ENCODE data around the gene PBRM1.
A peak's percentile ranks its signal among the peaks of the same experiment; 100 is the strongest.
"Not testable (repeated sequence)": the region's sequence is repeated elsewhere in the genome, so short reads cannot be mapped to it uniquely, and the experiment has no call there.

Gene PBRM1

DNA sequence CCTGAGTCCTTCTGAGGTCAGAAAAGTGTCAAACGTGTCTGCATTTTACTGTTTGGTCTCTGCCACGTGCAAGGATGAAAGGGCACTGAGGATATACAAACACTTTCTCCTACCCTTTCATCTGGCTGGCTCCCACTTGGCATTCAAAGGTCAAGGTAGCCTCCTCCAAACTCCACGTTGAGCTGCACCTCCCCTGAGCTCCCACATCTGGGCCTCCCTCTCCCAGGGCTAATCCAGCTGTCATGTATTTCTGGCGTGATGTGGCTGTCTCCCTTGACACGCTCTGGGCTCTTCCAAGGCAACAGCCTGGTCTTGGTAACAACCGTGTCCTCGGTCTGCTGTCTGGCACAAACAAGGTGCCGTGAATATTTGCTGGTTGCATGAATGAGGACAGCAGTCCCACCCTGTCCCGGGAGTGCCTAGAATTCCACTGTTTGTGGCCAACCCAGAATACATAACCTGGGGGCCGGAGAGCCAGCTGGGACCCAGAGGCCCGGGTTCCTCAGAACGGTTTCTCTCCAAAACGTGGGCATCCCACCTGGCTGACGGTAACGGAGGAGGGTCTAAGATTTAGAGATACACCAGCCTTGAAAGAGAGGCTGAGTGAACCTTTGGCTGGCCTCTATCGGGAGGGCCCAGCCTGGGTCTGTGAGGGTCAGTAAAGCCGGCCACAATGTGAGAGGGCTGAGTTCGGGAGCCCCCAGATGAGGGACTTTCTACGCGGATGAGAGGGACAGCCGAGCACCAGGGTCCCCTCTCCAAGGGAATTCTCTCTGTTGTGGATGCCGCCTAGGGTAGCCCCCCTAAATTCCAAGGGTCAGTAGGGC lies 19.1 kb upstream of the PBRM1 start:
- DNase-seq = no peak

DNA sequence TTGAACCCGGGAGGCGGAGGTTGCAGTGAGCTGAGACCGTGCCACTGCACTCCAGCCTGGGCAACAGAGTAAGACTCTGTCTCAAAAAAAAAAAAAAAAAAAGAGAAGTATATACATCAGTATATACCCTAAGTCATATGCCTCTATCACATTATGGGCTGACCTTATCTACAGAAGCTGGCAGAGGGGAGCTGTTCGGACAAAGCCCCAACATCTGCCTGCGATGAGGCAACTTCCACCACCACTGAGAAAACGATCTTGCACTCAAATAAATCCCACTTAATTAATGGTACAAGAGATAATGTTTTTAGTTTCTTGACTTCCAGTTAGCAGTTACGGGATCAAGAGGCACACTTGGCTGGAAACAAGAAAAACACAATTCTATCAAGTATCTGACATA lies 17.6 kb upstream of the PBRM1 start:
- no peak for DNase-seq

DNA sequence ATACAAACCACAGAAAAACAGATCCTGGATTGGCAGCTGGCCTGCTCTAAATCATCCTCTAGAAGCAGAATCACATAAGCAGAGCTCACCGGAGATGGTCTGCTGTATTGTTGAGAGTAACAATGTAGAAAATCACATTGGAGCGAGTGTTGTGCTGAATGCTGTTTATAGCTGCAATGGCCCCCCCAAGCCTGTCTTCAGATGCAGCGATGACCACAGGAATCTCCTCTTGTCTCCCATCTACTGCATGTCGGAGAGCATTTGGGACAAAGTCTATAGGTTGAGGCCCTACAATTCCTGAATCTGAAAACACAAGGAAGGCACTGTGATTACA lies 11.9 kb upstream of the PBRM1 start:
- no peak for DNase-seq

DNA sequence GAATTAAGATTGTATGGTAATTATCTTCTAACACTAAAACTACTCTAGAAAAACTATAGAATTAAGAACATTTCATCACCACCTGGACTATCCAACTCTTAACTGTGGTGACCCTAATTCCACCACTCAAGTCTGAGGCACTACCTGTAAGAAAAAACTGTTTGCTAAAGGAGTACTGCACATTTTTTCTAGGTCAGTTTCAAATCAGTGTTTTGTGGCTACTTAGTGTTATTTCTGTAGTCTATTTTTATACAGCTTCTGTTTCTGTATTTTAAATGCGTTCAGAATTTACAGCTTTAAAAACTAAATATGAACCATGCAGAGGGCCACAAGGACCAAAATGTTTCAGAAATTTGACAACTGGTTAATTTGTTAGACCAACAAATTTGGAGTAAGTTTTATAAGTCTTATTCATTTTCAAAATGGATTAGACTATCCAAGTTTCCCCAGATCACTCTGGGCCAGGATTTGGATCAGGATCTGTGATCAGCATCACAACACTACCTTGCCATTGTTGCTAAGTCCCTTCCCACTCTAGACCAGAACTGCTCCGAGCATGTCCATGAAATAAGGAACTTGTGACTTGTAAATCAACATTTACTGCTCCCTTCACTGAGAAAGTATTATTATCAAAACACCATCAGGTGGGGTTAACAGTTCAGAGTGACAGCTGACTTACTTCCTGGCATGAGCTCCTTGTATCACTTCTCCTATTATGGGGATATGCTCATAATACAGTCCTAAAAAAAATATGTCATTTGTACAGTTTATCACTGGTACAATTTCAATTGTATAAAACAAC lies 11.3 kb upstream of the PBRM1 start:
- no peak for DNase-seq

DNA sequence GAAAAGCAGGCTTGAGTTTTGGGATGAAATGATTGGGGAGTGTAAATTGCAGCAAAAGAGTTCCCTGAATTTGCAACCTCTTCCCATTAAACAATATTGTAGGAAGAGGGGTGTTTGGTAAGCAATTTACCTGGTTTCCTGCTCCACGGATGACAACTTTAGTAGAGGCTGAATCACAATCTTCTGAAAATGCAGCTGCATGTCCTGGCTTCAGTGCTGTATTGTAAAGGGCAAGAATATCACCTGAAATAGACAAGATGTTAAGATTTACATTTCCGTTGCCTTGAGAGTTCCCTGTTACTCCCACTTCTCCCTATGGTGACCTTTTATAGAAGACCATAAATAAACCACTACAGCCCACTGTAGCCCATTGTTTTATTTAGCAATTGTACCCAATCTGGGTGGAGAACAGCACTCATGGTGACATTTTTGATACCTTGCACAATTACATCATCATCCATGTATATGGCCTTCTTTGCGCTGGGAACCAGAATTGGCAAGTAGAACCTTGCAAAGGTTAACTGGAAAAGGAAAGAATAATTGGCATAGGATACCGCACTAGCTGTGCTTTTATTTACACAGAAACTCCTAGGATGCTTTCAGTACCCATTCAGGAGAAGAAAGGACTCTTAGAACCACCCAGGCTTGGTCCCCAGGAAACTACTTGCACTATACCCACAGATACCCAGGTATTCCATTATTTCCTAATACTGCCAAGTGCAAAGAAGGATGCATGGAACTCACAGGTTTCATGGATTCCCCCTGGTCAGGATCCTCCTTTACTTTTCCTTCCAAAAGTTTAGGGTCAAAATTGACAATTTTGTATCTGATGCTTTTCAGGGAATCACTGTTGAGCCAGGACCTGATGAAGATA lies 10.3 kb upstream of the PBRM1 start:
- no peak for DNase-seq

DNA sequence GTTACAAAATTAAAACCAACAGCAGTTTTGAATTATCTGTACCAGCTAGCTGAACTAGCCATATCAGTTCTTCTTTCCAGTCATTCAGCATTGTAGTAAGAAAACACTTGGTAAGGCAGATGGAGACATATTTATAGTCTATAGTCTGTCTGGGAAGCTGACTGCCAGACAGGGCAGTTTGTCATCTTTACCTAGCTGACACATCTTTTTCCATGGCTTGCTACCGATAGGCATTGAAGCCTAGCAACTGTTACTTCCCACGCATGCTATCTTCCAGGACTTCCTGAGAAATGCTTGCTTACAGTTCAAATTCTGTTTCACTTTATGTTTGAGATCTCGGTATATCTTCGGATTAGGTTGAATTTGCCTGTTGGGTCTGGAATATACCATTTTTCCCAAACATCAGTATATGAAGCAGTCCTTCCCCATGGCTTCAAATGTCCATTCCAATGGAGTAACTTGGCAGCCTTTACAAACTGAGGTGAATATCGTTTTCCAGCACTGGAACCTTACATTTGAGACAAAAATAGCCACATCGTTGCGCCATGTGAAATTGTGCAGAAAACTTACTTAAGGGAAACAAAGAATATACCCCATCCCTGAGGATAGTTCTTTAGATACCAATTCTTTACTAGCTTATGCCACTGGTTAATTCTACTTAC lies 8.9 kb upstream of the PBRM1 start:
- peak in 1 of 2 donors; percentile 9 for DNase-seq

DNA sequence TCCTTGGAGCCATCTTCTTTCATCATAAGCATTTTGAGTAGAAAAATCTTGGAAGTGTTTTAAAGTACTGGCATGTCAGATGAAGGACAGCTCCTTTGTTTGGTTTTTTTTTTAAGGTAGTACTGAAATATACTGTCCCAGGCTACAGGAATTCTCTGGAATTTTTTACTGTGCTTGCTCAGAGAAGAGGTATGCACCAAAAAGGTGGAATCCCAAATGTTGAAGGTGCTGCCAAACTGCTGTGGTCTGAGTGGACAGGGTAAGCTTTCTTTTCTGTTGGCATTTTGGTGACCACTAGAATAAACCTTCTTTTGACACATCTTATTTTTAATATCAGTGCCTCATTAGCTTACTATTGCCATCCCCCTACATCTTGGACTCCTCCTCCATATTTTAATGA lies 7.4 kb upstream of the PBRM1 start:
- DNase-seq = no peak

DNA sequence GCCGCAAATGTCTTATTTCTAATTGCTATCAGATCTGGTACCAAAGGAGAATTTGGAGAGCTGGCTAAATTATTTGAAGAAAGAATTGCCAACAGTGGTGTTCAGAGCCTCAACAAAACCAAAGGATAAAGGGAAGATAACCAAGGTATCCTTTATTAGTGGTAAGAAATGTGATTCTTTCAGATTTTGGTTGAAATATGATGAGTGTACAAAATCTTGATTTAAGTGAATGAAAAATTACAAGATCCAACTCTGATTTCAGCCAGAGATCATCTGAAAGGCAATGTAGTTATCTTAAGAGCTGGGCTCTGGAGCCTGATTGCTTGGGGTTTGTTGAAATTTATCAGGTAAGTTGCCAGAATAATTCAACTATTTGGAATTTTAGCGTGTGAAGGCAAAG lies 4.8 kb upstream of the PBRM1 start:
- DNase-seq = no peak

DNA sequence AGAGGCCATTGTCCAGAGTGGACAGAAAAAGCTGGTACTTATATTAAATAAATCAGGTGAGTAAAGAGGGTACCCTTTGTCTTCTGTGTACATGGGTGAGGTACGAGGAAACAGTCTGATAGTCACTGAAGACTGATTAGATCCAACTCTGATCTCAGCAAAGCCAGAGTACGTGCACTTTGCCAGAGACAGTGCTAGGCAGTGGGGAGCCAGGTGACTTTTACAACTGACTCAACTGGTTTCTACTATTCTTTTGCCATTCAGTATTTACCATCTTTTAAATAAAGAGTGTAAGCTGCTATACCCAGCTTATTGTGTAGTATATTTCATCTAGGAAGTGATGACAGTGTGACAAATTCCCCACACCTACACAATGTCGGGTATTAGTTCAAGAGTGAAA lies 3.4 kb upstream of the PBRM1 start:
- DNase-seq = no peak

DNA sequence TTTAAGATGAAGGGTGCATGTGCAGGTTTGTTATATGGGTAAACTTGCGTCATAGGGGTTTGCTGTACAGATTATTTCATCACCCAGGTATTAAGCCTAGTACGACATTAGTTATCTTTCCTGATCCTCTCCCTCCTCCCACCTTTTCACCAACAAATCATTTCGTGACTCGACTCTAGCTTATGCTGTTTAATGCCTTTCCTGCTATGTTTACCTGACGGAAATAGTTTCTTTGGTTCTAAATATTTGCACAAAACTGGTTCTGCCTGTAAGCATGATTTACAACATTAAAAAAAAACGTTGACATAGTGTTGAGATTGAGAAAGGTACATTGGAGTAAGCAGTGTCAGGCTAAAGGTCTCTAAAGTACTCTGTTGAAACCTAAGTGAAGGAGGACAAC lies 2.6 kb upstream of the PBRM1 start:
- no peak for DNase-seq

DNA sequence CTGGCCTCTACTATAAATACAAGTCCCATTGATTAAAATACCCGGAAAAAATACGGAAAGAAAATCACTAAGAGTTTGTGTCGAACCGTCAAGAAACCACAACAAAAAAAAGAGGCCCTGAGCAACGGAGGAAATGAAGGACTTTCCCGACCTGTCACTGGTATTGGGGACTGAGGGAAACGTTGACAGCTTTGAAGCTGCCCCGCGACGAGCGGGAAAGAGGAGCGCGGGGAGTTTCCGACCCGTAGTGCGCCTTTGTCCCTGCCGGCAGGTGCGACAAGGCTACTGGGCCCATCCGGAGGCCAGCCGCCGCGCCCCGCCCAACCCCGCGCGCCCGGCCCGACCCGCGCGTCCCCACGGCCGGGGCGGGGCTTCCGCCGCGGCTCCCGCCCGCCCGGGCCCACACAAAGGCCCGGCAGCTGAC lies 416 bp downstream of the PBRM1 start:
- DNase-seq = peak; percentile 76 to 86

DNA sequence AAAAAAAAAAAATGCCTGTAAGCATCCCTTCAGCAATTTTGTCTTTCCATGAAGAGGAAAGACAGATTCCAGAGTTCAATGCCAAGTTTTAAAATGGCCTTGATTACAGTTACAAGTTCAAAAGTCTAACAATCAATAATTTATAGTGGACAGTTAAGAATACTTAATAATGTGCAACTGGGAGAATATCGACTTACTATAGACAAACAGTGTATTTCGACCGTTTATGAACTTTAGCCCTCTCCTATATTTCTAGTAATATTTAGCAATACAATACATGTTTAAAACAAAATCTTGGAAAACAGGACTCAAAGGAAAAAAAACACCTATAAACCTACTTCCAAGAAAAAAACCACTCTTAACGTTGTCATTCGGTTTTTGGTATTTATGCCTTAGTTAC lies 1.5 kb downstream of the PBRM1 start:
- DNase-seq = no peak

DNA sequence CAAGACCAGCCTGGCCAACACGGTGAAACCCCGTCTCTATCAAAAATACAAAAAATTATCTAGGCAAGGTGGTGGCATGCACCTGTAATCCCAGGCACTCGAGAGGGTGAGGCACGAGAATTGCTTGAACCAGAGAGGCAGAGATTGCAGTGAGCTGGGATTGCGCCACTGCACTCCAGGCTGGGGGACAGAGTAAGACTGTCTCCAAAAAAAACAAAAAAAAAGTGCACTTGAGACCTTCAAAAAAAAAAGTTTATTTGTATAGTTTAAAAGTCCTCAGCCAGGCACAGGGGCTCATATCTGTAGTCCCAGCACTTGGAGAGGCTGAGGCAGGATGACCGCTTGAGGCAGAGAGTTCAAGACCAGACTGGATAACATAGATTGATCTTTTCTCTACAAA lies 2.1 kb downstream of the PBRM1 start:
- no peak for DNase-seq

DNA sequence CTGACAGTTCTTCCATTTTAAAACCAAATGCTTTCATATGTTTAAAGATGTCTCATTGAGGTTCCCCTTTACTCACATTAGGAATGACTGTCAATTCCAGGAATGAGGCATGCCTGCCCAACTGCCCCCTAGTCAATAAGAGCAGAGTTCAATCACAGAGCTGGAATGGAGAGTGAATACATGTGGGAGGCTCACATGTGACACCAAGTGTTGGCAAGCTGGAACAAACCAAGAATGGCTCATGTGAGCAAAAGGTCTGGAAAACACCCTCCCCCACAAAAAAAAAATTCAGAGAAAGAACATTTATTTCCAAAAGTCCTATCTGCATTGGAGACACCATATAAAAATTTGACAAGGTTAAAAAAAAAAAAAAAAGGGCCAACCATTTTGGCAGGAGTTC lies 3.7 kb downstream of the PBRM1 start:
- peak; percentile 3 to 27 for DNase-seq

DNA sequence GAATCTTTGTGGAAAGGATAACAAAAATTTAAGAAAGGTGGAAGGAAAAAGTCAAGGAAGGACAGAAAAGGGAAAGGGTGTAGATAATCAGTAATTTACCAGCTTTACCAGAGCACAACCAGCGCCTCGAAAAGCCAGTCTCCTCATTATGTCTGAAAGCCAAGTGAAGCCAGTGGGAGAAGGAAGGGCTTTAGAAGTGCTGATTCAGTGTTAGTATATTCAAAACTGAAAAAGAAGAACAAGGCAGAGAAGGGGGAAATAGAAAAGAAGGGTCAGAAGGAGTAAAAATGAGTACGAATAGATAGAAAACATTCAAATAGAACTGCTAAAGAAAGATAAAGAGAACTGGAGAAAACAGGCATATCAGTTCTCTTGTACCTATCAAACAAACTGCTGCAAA lies 4.1 kb downstream of the PBRM1 start:
- DNase-seq = peak in 1 of 2 donors; percentile 27

DNA sequence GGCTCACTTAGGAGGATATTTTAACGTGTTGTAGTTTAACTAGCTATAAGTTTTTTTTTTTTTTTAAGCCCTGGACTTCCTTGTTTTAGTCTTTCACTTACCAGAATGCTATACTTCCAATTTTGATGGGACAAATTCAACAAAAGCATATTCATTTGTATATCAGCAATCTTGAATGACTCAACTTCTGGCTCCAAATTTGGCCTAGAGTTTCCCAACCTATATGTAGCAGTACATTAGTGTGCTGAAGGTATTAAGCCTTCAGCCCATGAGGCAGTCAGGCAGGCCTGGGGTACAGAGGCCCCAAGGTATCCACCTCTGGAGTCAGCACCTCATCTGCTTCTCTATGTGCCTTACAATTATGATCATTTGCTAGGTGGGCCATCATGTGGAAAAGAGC lies 5.9 kb downstream of the PBRM1 start:
- DNase-seq = no peak

DNA sequence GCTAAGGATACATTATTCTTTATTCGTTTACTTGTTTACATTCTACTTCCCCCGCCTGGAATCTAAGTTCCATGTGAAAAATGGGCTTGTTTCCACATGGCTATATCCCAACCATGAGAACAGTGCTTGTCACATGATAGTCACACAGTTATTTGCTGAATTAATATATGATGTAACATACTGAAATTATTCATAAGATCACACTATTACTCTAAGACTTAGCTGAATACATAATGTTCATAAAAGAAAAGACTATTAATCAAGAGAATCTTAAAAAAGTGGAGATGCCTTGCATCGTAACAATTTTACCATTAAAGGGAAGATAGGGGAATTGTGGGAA lies 6.5 kb downstream of the PBRM1 start:
- DNase-seq = no peak

DNA sequence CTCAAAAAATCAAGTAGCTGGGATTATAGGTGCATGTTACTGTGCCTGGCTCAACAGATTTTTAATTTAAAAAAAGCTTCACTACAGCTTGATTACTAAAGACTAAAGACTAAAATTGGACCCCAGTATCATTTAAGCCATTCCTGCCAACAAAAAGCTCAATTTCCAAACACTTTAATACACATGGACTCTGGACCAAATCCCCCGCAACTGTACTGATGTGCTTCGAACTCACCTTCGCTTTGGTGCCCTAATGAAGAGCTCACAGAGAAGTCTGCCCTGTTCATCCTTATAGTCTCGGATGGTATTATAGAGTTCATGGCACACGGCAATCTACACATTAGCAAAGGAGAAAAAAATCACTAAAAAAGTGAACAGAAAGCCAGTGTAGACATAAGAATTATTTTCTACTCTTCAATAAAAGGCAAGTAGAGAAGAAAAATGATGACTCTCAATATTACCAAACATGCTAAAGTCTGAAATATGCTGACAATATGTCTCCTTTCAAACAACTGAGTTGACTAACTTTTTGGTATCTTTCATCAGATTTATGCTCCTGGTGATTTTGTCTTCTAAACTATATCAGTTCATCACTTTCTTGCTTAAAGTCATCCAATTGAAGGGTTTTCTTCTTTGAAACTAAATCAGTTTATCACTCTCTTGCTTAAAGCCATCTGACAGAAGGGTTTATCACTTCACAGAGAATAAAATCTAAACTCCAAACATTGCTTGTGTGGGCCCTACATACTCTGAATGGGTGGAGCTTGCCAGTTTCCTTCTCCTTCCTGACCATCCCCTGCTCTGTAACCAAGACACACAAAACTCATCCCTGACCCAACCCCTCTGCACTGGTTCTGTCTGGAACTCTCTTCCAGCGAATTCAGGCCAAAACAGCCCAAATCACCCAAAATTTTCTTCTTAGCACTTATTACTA lies 7.2 kb downstream of the PBRM1 start:
- DNase-seq = no peak

DNA sequence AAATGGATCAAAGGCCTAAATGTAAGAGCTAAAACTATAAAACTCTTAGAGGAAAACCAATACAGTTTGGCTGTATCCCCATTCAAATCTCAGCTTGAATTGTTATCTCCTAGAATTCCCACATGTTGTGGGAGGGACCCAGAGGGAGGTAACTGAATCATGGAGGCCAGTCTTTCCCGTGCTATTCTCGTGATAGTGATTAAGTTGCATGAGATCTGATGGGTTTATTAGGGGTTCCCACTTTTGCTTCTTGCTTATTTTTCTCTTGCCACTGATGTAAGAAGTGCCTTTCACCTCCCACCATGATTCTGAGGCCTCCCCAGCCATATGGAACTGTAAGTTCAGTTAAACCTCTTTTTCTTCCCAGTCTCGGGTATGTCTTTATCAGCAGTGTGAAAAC lies 9.5 kb downstream of the PBRM1 start:
- not testable (repeated sequence) for DNase-seq

DNA sequence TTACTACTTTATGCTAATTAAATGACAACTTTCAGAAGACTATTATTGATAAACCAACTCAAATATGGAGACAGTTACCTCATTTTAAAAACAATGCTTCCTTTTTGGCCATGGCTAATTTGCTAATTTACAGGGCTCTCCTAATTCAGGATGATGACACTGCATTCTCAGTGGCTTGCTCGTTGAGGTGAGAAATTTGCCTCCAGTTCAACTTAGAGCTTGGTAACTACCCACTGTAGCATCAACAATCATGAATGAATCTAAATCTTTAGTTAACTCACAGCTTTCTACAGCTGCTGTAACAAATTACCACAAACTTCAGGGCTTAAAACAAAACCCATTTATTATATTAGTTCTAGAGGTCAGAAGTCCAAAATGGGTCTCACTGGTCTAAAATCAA lies 14.0 kb downstream of the PBRM1 start:
- DNase-seq = no peak

DNA sequence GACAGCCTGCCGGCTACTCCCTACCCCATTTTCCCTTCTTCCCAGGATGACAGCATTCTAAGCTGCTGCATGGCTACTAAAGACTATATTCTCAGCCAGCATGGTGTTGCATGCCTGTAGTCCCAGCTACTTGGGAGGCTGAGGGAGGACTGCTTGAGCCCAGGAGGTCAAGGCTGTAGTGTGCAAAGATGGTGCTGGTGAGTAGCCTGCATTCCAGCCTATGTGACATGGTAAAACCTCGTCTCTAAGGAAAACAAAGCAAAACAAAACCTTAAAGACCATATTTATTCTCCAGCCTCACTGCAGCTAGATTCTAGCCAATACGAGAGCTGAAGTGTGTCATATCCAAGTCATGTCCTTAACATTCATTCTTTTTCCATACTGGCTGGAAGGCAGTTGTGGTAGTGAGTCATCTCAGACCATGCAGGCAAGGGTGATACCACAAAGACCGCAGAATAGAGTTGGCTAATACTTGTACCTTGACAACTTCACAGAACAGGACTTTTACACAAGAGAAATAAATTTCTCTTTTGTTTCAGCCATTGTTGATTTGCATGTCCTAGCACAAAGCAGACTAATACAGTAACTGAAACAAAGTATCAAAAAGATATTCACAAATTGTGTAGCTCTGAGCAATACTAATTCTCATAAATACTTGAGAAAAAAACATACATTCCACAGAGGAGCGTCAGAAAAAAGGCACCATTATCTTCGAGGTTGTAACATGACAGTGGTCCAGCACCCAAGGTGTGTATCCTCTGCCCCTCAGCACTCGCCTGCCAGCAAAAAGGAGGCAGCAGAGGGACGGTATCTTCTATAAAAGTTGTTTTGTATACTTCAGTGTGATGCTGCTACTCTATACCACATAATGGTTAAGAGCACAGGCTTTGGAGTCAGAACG lies 14.8 kb downstream of the PBRM1 start:
- no peak for DNase-seq
